Testis (tissue), 2 donors: ENCODE measurements around the gene NFKBIE.

Source experiments
- POLR2A ChIP-seq: fragments of 450-650 bp; IDR thresholded peaks from one replicate; pipeline ENCODE4 v1.6.1; 2017; ENCODE audit warnings: antibody characterized with exemption, mild to moderate bottlenecking, moderate library complexity
- TF ChIP-seq, protein P1 (sequence below), 3 experiments: fragments of 450-650 bp in 2 of 3; fragments of 200-600 bp in 1 of 3; sonication (generic) in 1 of 3; IDR thresholded peaks; one replicate each; pipeline ENCODE4 v1.5.1; 2016 to 2019; ENCODE audit warnings: antibody characterized with exemption in 3 of 3, mild to moderate bottlenecking in 2 of 3, moderate library complexity in 1 of 3

DNA sequence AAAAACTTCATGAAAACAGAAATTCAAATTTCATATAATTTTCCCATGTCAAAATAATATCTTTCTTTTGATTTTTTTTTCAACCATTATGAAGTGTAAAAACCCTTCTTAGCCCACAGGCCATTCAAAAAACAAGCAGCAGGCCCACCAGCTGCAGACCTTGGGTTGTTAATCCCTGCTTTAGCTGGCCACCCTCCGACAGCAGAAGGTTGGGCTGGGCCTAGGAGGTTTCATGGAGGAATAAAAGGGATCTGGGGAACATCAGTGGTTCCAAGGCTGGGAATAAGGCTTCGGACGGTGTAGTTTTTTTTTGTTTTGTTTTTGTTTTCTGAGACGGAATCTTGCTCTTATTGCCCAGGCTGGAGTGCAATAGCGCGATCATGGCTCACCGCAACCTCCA lies 22.0 kb downstream of the NFKBIE start:
- TF ChIP-seq, protein P1, sequence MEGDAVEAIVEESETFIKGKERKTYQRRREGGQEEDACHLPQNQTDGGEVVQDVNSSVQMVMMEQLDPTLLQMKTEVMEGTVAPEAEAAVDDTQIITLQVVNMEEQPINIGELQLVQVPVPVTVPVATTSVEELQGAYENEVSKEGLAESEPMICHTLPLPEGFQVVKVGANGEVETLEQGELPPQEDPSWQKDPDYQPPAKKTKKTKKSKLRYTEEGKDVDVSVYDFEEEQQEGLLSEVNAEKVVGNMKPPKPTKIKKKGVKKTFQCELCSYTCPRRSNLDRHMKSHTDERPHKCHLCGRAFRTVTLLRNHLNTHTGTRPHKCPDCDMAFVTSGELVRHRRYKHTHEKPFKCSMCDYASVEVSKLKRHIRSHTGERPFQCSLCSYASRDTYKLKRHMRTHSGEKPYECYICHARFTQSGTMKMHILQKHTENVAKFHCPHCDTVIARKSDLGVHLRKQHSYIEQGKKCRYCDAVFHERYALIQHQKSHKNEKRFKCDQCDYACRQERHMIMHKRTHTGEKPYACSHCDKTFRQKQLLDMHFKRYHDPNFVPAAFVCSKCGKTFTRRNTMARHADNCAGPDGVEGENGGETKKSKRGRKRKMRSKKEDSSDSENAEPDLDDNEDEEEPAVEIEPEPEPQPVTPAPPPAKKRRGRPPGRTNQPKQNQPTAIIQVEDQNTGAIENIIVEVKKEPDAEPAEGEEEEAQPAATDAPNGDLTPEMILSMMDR (IDR thresholded peaks at IDR 0.05), result no peak
- TF ChIP-seq POLR2A, result no peak
